HepG2 (cell line): ENCODE results near the gene PLPPR3. TPM values are rescaled to one million over a fixed set of nuclear protein-coding genes. Genes with fewer than 3 reads are reported as not detected.
A peak's percentile ranks its signal among the peaks of the same experiment; 100 is the strongest.

Experiments used
- CCDC6 ChIP-seq: sonication (generic); formaldehyde crosslinking; IDR thresholded peaks from 2 replicates; pipeline ENCODE4 v1.8.1; 2022; ENCODE audit warnings: mild to moderate bottlenecking, missing genetic modification reagents, moderate library complexity
- EP300 ChIP-seq, 3 experiments: sonication (generic) in 1 of 3; formaldehyde crosslinking in 1 of 3; IDR thresholded peaks; 2 replicates each; pipeline versions ENCODE4 v1.5.1 to v1.6.1; 2011 to 2020; ENCODE audit warnings: low read depth in 2 of 3, low read length in 2 of 3, borderline replicate concordance in 1 of 3, improper control_type of control experiment in 1 of 3, mild to moderate bottlenecking in 1 of 3, missing genetic modification reagents in 1 of 3, moderate library complexity in 1 of 3
- FOXP4 ChIP-seq: sonication (generic); formaldehyde crosslinking; IDR thresholded peaks from 2 replicates; pipeline ENCODE4 v1.4.0; 2020; ENCODE audit warnings: missing genetic modification reagents
- HINFP ChIP-seq: sonication (generic); formaldehyde crosslinking; IDR thresholded peaks from 2 replicates; pipeline ENCODE4 v1.4.0; 2020; ENCODE audit warnings: low read depth, mild to moderate bottlenecking, missing genetic modification reagents
- MAFF ChIP-seq: IDR thresholded peaks from 2 replicates; pipeline ENCODE4 v1.6.1; 2011; ENCODE audit warnings: low read depth, low read length, improper control_type of control experiment
- MAFK ChIP-seq, 2 experiments: IDR thresholded peaks in 1 of 2; conservative IDR thresholded peaks in 1 of 2; 2 replicates each; pipeline ENCODE4 v1.6.1; 2011; ENCODE audit warnings: improper control_type of control experiment in 2 of 2, low read length in 2 of 2
- PATZ1 ChIP-seq: sonication (generic); formaldehyde crosslinking; IDR thresholded peaks from 2 replicates; pipeline ENCODE4 v1.4.0; 2020; ENCODE audit warnings: missing genetic modification reagents
- RARA ChIP-seq: IDR thresholded peaks from 2 replicates; pipeline ENCODE4 v1.6.1; 2016; ENCODE audit warnings: missing genetic modification reagents, missing compliant biosample characterization
- RCOR2 ChIP-seq: IDR thresholded peaks from 2 replicates; pipeline ENCODE4 v1.6.1; 2016; ENCODE audit warnings: missing biosample characterization, missing genetic modification reagents
- RFXAP ChIP-seq: sonication (generic); formaldehyde crosslinking; IDR thresholded peaks from 2 replicates; pipeline ENCODE4 v1.4.0; 2020; ENCODE audit warnings: missing genetic modification reagents, borderline replicate concordance
- SAP130 ChIP-seq: IDR thresholded peaks from 2 replicates; pipeline ENCODE4 v1.6.1; 2016; ENCODE audit warnings: low read depth
- SKIL ChIP-seq: sonication (generic); formaldehyde crosslinking; IDR thresholded peaks from 2 replicates; pipeline ENCODE4 v1.8.0; 2022; ENCODE audit warnings: missing genetic modification reagents, mild to moderate bottlenecking, moderate library complexity, borderline replicate concordance
- ZBTB14 ChIP-seq: sonication (generic); formaldehyde crosslinking; IDR thresholded peaks from 2 replicates; pipeline ENCODE4 v1.4.0; 2020; ENCODE audit warnings: missing genetic modification reagents
- ZBTB8A ChIP-seq: sonication (generic); formaldehyde crosslinking; IDR thresholded peaks from 2 replicates; pipeline ENCODE4 v1.4.0; 2020; ENCODE audit warnings: mild to moderate bottlenecking, low read depth, missing genetic modification reagents, borderline replicate concordance
- ZNF232 ChIP-seq: sonication (generic); formaldehyde crosslinking; IDR thresholded peaks from 2 replicates; pipeline ENCODE4 v1.4.0; 2020; ENCODE audit warnings: missing genetic modification reagents, borderline replicate concordance
- ZNF280B ChIP-seq: sonication (generic); formaldehyde crosslinking; IDR thresholded peaks from 2 replicates; pipeline ENCODE4 v1.5.0; 2020; ENCODE audit warnings: missing genetic modification reagents, mild to moderate bottlenecking, borderline replicate concordance
- ZNF629 ChIP-seq: sonication (generic); formaldehyde crosslinking; conservative IDR thresholded peaks from 2 replicates; pipeline ENCODE4 v1.5.0; 2020; ENCODE audit warnings: missing genetic modification reagents
- ZNF772 ChIP-seq: sonication (generic); formaldehyde crosslinking; IDR thresholded peaks from 2 replicates; pipeline ENCODE4 v1.5.0; 2020; ENCODE audit warnings: mild to moderate bottlenecking, missing genetic modification reagents
- polyA plus RNA-seq, 8 experiments: library from polyadenylated mRNA; depleted of rRNA in 3 of 8; stranded (reverse) in 7 of 8; unstranded in 1 of 8; fragments of >200 nt; fragmentation: Illumina TruSeq in 4 of 8; extraction: Trizol in 4 of 8; gene quantifications; 2 replicates each; pipeline versions ENCODE4 v1.2.1 to v1.2.3, GENCODE V29; 2011 to 2016; ENCODE audit warnings: low read depth in 4 of 8, missing spikeins in 1 of 8, mixed read lengths in 1 of 8; ENCODE audit not compliant: insufficient read depth in 1 of 8
- total RNA-seq, 5 experiments: library from RNA; depleted of rRNA; stranded (reverse); fragments of >200 nt; fragmentation: Illumina TruSeq; extraction: Trizol; gene quantifications; 2 replicates each; pipeline ENCODE4 v1.2.3, GENCODE V29; 2016; ENCODE audit warnings: low read depth in 1 of 5

Gene PLPPR3
- total and polyA plus RNA-seq, 2 of the 13 experiments (the other 11 are each of a cell fraction or from before 2014, with no cell fraction given) = 0.07 to 0.16 TPM

- TF ChIP-seq PATZ1 (CRISPR knock-in tag) = peak; percentile 84
- TF ChIP-seq SKIL (CRISPR knock-in tag) = 0 out of 2 replicates have a peak, but pooled peaks have one; percentile 19
- 0 out of 2 replicates have a peak, but pooled peaks have one; percentile 55 for TF ChIP-seq ZNF232
- TF ChIP-seq RARA (CRISPR knock-in tag) = 0 out of 2 replicates have a peak, but pooled peaks have one; percentile 27
- TF ChIP-seq ZNF280B (CRISPR knock-in tag) = no peak
- TF ChIP-seq ZBTB14 (CRISPR knock-in tag) = peak; percentile 39; the same call in 1 of the 2 replicates
- no peak for TF ChIP-seq CCDC6 (CRISPR knock-in tag)
- no peak for TF ChIP-seq ZBTB8A (CRISPR knock-in tag)
- TF ChIP-seq MAFF = peak; percentile 28; the same call in 1 of the 2 replicates
- TF ChIP-seq ZNF772 = no peak
- peak; percentile 66; the same call in 1 of the 2 replicates for TF ChIP-seq RCOR2 (CRISPR knock-in tag)
- no peak for TF ChIP-seq RFXAP
- TF ChIP-seq EP300 (IDR thresholded peaks at IDR 0.05; ENCODE audit: low read depth in 2 of 2, low read length in 2 of 2) = peak in 1 of 2 experiments; percentile 22; a peak in 1 of 4 replicates
- peak; percentile 61 for TF ChIP-seq EP300 (CRISPR knock-in tag; IDR thresholded peaks at IDR 0.05; ENCODE audit: borderline replicate concordance)
- peak; percentile 61 to 64 for TF ChIP-seq MAFK (conservative IDR thresholded peaks at IDR 0.05 in 1 of 2, IDR thresholded peaks at IDR 0.05 in 1 of 2; ENCODE audit: low read length in 2 of 2)
- TF ChIP-seq ZNF629 (CRISPR knock-in tag) = 0 out of 2 replicates have a peak, but pooled peaks have one; percentile 6
- TF ChIP-seq FOXP4 (CRISPR knock-in tag) = peak; percentile 92
- TF ChIP-seq SAP130 (CRISPR knock-in tag) = peak; percentile 18; the same call in 1 of the 2 replicates
- 0 out of 2 replicates have a peak, but pooled peaks have one; percentile 58 for TF ChIP-seq HINFP (CRISPR knock-in tag)
Observed at GRCh38 chr19:789701-790060, 32.1 kb downstream of the PLPPR3 start (continued).
